T-helper 1 cell treated with Interleukin-12 subunit alpha and Interleukin-12 subunit beta and Interleukin-4 antibody, amounts not matched to agents 30 ng/mL and 1 ng/mL, for 36 hours (primary cell): Measurements from ENCODE around the gene CLTRN. TPM values are rescaled to one million over a fixed set of nuclear protein-coding genes. Genes with fewer than 3 reads are reported as not detected.
"Not testable (repeated sequence)": the region's sequence is repeated elsewhere in the genome, so short reads cannot be mapped to it uniquely, and the experiment has no call there.

Source experiments
- intact Hi-C: fragments of 100-400 bp; cut with micrococcal nuclease; formaldehyde crosslinking; loops from one replicate; pipeline ENCODE4 v1.15.1; 2024
- total RNA-seq: library from RNA; stranded (reverse); gene quantifications from 2 replicates; pipeline ENCODE4 v1.2.3, GENCODE V29; 2022

CLTRN gene
- total RNA-seq, result not detected in 2 replicates

- intact Hi-C loops, result no loop called here
These were observed at the start of gene CLTRN for GRCh38 chrX:15664487-15665444. Gene CLTRN, minus strand, starts transcription at chrX:15664805. Its CDS starts 30 bp downstream, at chrX:15664775.

GRCh38 chrX:15704273-15704672 is 39.7 kb upstream of the CLTRN start:
- intact Hi-C loops, result not testable (repeated sequence)

GRCh38 chrX:15703809-15704208 is 39.2 kb upstream of the CLTRN start:
- intact Hi-C loops, result not testable (repeated sequence)

- intact Hi-C loops, result no loop called here
These were observed 38.1 kb upstream of the CLTRN start for GRCh38 chrX:15702488-15703371.

GRCh38 chrX:15696516-15696915 is 31.9 kb upstream of the CLTRN start:
- intact Hi-C loops, result no loop called here

- intact Hi-C loops, result no loop called here
These were observed 30.4 kb upstream of the CLTRN start for GRCh38 chrX:15694941-15695451.

GRCh38 chrX:15686818-15687685 is 22.4 kb upstream of the CLTRN start:
- intact Hi-C loops, result loop anchor here (1.0 to 2.0 kb wide), 10 partner anchors 12 to 1008 kb away; partner anchors contain the start of genes GRPR and ZRSR2

- intact Hi-C loops, result no loop called here
These were observed 18.6 kb upstream of the CLTRN start for GRCh38 chrX:15683193-15683592.

GRCh38 chrX:15681433-15681832 is 16.8 kb upstream of the CLTRN start:
- intact Hi-C loops, result no loop called here

GRCh38 chrX:15680401-15680800 is 15.8 kb upstream of the CLTRN start:
- intact Hi-C loops, result no loop called here

GRCh38 chrX:15679246-15679645 is 14.6 kb upstream of the CLTRN start:
- intact Hi-C loops, result loop anchor here (10.0 kb wide), 2 partner anchors 1644 to 1944 kb away; partner anchors contain the start of genes OFD1 and TRAPPC2

- intact Hi-C loops, result loop anchor here (10.0 kb wide), 2 partner anchors 1644 to 1944 kb away; partner anchors contain the start of genes OFD1 and TRAPPC2
These were observed 13.7 kb upstream of the CLTRN start for GRCh38 chrX:15678339-15678738.

GRCh38 chrX:15676886-15677285 is 12.3 kb upstream of the CLTRN start:
- intact Hi-C loops, result loop anchor here (10.0 kb wide), 2 partner anchors 1642 to 1942 kb away; partner anchors contain the start of genes OFD1 and TRAPPC2

- intact Hi-C loops, result loop anchor here (1.0 to 10.0 kb wide), 14 partner anchors 12 to 1941 kb away; partner anchors contain the start of genes CA5B, FANCB, MOSPD2 and OFD1
These were observed 10.9 kb upstream of the CLTRN start for GRCh38 chrX:15675490-15675921.

GRCh38 chrX:15674841-15675489 is 10.4 kb upstream of the CLTRN start:
- intact Hi-C loops, result loop anchor here (1.0 to 10.0 kb wide), 14 partner anchors 12 to 1940 kb away; partner anchors contain the start of genes CA5B, FANCB, MOSPD2 and OFD1

- intact Hi-C loops, result loop anchor here (2.0 to 10.0 kb wide), 3 partner anchors 108 to 1940 kb away; partner anchors contain the start of genes OFD1 and TRAPPC2
These were observed 9.9 kb upstream of the CLTRN start for GRCh38 chrX:15674514-15674840.

- intact Hi-C loops, result loop anchor here (2.0 to 10.0 kb wide), 3 partner anchors 109 to 1939 kb away; partner anchors contain the start of genes OFD1 and TRAPPC2
These were observed 9.4 kb upstream of the CLTRN start for GRCh38 chrX:15673970-15674369.

- intact Hi-C loops, result loop anchor here (10.0 kb wide), 2 partner anchors 1638 to 1938 kb away; partner anchors contain the start of genes OFD1 and TRAPPC2
These were observed 8.3 kb upstream of the CLTRN start for GRCh38 chrX:15672881-15673280.

- intact Hi-C loops, result no loop called here
These were observed 1.2 kb downstream of the CLTRN start for GRCh38 chrX:15663439-15663838.
